Stimulated activated CD8-positive, alpha-beta memory T cell treated with anti-CD3 and anti-CD28 coated beads, Interleukin-7, amount 100 ng/mL, for 4 hours (primary cell): Measurements from ENCODE around the gene MRTFA.
"Not testable (repeated sequence)": the region's sequence is repeated elsewhere in the genome, so short reads cannot be mapped to it uniquely, and the experiment has no call there.

Experiments used
- DNase-seq, 2 donors: peaks; one replicate each; pipeline ENCODE4 v3.0.0-alpha.2; 2020; ENCODE audit warnings: low read depth in 2 of 2

Gene MRTFA

DNA sequence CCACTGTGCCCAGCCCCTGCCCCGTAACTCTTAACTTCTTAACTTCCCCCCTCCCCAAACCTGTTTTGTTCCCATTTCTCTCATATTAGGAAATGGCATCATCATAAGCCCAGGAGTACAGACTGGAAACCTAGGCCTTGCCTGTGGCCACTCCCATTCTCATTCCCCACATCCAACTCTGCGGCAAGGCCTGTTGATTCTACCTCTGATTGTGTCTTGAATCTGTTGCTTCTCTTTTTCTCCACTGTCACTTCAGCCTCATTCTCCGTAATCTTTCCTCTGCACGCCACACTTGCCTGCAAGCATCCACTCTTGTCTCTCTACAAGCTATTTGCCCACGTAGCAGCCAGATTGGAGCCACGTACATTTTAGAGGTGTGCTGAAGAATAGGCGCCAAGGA lies 240.9 kb downstream of the MRTFA start:
- no peak for DNase-seq

DNA sequence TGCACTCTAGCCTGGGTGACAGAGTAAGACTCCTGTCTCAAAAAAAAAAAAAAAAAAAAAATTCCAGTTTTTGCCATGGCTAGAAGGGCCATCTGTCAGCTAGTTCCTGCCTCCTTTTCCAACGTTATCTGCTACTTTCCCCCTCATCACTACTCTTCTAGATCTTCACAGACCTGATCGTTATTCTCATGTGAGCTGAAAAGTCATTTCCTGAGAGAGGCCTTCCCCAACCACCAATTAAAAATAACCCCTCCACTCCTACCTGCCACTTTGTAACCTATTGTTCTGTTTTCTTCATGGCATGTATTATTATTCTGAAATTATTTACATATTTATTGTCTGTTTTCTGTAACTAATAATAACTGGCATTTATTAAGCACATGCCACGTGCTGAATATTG lies 241.9 kb downstream of the MRTFA start:
- DNase-seq = no peak

DNA sequence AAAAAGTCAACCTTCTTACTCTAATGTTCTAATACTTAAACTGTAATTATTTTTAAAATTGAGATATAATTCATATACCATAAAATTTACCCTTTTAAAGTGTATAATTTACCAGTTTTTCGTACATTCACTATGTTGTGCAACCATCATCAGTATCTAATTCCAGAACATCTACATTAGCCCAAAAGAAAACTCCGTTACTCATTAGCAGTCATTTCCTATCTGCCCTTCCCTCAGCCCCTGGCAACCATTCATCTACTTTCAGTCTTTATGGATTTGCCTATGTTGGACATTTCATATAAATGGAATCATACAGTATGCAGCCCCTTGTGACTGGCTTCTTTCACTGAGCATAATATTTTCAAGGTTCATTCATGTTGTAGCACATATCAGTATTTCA lies 243.9 kb downstream of the MRTFA start:
- DNase-seq = no peak

DNA sequence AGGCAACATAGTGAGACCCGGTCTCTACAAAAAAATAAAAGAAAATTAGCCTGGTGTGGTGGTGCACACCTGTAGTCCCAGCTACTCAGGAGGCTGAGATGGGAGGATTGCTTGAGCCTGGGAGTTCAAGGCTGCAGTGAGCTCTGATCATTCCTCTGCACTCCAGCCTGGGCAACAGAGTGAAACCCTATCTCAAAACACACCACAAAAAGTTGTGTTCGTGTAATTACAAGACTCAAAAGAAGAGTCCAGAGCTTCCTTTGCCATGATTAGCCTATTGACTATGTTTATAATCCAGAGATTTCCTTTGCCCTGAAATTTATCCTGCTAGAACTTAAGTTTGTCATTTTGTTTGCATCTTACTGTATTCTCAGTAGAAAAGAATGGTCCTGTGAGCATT lies 245.1 kb downstream of the MRTFA start:
- no peak for DNase-seq

DNA sequence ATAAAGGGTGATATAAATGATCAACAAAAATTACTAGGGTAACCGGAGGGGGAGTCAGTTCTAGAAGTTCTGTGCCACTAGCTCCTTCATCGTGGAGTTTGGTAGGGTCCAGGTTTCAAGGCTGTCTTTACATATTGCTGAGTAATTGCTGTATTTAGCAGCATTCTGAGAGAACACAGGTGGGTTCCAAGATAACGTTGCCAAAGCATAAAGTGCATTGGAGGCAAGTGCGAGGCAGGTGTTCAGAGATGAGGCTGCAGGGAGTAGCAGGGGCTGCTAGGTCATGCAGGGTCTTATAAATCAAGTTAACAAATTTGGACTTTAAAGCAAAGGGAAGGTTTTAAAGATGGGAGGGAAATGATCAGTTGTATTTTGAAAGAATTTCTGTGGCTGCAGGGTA lies 248.3 kb downstream of the MRTFA start:
- DNase-seq = no peak

DNA sequence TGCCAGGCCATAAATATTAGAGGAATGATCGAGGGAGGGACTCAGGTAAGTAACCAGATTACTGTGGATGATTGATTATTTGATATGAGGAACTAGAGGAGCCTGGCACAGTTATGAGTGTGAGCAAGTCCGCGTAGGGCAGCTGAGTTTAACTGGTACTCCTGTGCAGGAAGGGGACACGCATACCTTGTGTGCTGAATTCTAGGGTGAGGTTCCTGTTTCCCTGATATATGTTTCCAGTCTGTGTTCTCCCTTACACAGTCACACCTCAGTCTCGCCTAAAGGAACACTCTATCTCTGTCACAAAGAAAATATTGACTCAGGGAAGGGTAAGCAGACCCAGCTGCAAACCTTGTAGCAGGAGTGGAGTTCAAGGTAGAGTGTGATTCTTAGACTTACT lies 248.8 kb downstream of the MRTFA start:
- DNase-seq = no peak

DNA sequence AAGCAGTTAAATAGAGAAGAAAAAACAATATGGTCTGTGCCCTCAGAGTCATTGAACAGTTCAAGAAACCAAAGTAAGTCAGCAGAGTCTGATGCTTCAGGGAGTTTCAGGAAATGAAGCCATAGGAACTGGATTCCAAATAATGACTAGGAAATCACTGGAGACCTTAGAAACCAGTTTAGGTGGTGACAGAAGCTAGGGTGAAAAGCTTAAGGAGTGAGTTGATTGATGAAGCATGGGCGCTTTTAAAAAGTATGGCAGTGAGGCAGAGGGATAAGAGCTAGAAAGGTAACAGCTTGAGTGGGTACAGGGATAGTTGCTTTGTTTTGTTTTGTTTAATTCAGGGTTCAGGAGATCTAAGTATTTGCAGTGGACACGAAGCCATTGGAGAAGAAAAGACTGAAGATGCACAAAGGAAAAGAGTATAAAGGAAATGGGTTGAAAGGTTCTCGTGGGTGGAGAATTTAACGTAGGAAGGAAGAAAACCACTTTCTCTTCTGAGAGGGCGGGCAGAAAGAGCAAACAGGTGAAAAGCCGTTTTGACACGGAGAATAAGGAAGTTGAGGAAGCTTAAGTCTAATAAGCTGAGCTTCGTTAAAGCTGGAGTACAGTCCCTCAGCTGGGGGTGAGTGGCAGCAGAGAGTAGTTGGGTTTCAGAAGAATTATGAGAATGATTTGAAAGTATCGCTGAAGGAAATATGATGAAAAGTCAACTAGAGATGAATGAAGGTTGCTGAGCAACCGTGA lies 251.3 kb downstream of the MRTFA start:
- no peak for DNase-seq

DNA sequence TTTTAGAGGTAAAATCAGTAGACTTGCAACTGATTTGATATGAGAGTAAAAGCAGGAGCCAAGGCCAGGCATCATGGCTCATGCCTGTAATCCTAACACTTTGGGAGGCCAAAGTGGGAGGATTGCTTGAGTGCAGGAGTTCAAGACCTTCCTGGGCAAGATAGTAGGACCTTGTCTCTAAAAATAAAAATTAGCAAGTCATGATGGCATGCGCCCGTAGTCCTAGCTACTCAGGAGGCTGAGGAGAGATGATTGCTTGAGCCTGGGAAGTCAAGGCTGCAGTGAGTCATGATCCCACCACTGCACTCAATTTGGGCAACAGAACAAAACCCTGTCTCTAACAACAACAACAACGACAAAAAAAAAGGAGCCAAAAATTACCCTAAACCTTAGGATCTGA lies 252.6 kb downstream of the MRTFA start:
- no peak for DNase-seq

DNA sequence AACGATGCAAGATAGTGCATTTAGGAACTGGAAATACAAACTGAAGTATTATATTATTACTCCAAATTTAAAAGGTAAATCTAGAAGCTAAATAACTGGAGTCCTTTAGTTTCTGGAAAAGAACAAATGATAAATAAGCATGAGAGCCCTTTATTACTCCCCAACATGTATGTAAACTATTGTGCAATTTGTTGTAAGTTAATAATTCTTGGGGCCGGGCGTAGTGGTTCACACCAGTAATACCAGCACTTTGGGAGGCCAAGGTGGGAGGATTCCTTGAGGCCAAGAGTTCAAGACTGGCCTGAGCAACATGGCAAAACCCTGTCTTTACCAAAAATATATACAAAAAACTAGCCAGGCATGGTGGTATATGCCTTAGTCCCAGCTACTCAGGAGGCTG lies 255.1 kb downstream of the MRTFA start:
- no peak for DNase-seq

DNA sequence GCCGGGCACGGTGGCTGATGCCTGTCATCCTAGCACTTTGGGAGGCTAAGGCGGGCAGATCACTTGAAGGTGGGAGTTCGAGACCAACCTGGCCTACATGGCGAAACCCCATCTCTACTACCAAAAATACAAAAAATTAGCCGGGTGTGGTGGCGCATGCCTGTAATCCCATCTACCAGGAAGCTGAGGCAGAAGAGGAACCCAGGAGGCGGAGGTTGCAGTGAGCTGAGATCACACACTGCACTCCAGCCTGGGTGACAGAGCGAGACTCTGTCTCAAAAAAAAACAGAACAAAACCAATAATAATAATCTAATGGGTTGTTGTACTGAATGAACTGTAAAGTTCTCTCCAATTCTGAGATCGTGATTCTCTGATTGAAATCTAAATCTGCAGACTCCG lies 258.1 kb downstream of the MRTFA start:
- DNase-seq = not testable (repeated sequence)

DNA sequence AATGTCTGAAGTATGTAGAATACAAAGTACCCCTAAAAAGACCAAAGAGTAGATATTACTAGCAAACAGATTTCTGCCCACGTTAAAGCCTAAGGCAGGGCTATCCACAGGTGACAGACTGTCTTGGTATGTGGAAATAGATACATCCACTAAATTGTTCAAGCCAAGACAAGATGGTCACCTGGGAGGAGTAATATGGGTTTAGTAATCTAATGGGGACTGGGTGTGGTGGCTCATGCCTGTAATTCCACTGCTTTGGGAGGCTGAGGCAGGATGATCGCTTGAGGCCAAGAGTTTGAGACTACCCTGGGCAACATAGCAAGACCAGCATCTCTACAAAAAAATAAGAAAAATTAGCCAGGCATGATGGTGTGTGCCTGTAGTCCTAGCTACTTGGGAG lies 258.6 kb downstream of the MRTFA start:
- DNase-seq = no peak

DNA sequence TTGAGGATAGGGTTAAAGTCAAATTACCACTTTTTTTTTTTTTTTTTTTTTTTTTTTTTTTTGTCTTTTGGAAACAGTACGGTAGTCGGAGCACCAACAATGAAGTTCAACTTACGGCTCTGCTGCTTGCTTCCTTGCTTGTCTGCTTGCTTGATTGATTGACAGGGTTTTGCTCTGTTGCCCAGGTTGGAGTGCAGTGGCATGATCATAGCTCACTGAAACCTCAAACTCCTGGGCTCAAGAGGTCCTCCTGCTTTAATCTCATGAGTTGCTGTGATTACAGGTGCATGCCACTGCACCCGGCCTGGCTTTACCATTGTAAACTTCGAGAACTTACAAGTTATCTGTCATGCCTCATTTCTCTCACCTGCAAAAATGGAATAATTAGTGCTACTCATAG lies 260.4 kb downstream of the MRTFA start:
- DNase-seq = no peak

DNA sequence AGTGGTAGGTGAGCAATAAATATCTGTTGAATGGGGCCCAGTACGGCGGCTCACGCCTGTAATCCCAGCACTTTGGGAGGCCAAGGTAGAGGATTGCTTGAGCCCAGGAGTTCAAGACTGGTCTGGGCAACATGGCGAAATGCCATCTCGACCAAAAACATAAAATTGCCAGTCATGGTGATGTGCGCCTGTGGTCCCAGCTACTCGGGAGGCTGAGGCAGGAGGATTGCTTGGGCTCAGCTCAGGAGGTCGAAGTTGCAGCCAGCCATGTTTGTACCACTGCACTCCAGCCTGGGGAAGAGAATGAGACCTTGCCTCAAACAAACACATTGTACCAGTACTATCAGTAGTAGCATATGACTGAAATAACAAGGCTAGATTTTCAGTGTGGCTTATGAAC lies 262.0 kb downstream of the MRTFA start:
- no peak for DNase-seq

DNA sequence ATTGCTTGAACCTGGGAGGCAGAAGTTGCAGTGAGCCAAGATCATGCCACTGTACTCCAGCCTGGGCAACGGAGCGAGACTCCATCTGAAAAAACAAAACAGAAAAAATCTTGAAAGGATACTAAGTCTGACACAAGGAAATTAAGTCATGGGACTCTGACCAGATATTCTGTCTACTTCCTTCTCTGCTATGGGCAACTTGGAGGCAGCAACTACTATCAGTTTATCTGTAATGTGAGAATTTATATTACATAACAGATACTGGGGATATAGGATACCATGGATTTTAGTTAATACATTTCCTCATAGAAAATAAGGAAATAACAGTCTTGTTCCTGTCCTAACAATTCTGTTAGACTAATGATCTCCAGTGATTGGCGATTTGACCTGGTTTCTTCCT lies 267.7 kb downstream of the MRTFA start:
- no peak for DNase-seq

DNA sequence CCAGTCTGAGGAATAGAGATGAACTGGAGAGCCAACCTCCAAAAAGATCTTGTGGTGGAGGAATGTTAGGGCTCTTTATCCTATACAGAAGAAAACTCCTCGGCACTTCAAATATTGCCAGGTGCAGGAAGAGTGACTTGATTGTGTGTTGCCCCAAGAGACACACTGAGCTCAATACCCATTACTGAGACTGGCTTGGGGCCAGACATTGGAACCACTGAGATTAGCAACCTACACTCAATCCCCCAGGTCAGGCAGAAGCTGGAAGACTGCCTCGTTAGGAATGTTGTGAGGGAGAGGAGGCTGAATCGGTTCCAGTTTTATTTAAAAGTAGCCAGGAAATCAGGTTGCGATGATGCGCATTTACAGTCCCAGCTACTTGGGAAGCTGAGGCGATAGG lies 268.5 kb downstream of the MRTFA start:
- no peak for DNase-seq

DNA sequence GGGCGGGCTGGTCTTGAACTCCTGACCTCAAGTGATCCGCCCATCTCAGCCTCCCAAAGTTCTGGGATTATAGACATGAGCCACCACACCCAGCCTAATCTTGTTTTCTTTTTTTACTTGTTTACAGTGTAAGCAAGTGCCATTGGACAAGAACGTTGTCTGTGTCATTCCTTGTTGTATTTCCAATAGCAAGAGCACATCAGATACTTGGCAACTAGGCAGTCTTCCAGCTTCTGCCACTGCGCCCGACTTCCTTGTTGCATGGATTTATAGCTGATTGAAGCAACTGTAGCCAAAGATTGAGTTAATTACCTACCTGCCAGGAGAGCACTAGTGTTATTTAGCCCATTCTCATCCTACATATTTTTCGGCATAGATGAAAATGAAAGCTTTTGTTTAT lies 269.2 kb downstream of the MRTFA start:
- DNase-seq = no peak

DNA sequence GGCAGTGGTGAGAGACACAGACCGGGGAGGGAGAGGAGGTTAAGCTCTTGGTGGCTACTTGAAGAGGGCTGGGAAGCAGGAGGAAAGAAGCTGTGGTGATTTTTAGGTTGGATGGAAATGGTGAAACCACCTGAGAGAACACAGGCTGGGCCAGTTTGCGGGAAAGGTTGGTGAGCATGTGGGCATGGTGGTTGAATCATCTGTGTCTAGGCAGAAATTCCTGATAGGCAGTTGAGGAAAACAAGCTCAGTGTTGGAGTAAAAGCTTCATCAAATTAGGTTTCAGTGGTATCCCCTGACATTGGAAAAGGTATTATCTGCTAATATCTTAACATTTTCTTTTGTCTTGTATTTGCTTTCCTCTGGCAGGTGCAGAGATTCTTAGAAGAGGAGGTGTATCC lies 270.5 kb downstream of the MRTFA start:
- no peak for DNase-seq

DNA sequence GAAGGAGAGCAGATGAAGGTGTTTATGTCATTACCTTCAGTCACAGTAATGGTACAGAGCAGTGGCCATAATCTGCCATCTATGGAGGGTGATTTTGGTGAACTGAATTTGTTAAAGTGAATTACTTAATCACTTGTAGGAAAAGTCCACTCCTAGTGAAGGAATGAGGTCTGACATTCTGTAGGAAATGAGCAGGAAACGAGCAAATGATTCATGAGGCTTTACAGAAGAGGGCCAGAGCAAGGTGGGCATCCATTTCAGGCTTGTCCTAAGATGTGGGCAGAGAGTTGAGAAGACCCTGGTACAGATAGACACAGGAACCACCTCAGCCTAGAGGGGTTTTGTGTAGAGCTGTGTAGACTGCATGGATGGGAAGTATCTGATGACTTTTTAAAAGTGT lies 272.1 kb downstream of the MRTFA start:
- DNase-seq = no peak

DNA sequence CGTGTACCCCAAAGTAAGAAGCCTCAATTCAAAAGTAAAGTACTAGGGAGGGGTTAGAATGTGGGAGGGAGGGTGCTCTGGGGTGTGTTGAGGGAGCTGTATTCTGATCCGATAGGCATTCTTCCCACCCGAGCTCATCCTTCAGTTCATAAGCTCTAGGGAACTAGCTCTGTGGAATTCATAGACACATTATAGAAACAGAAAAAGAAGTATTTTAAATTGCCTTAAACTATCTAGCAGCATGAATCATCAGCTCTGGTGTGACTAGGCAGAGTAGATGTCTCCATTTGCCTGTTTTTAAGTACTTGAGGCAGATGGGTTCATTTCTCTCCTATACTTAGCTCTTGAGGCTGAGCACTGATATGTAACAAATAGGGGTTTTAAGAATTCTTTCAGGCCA lies 273.5 kb downstream of the MRTFA start:
- DNase-seq = no peak

DNA sequence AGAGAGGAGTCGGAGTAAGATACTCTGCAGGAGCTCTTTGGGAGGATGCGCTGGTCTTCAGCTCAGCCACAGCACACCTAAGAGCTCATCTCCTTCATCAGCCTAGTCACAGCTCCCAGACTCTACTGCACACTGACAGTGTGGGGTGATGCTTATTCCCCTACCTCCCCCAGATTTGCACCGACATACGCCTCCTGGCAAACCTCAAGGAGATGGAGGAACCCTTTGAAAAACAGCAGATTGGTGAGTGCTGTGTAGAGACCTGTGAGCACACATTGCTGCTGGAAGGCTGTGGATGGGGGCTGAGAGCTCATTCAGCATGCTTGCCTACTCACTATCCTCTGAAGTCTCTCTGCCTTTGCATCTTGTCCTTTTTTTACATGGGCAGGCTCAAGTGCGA lies 275.4 kb downstream of the MRTFA start:
- no peak for DNase-seq
